ENCODE measurements around the gene ARHGEF19. TPM values are rescaled to one million over a fixed set of nuclear protein-coding genes. Genes with fewer than 3 reads are reported as not detected.

Gene ARHGEF19
- total RNA-seq, 1 donor: 6.5 TPM

DNA sequence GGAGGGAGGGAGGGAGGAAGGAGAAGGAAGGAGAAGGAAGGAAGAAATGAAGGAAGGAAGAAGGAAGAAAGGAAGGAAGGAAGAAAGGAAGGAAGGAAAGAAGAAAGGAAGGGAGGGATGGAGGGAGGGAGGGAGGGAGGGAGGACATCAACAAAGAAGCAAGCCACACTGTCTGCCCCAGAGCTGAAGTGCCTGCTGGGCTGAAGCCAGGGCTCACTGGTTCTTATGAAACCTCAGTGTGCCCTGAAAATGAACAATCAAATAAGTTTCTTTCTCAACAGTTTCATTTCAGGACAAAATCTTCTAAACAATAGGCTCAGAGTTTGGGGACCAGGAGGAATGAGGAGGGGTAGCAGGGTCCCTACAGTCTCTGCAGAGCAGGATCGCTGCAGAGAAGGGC, 21.1 kb downstream of the ARHGEF19 start:
- no peaks in the 10 kb centered on the region for H3K79me2 ChIP-seq (ENCODE audit: insufficient read depth, low read length)
- no peak overlapping the region for H3K4me2 ChIP-seq (ENCODE audit: insufficient read depth, low read length)
- TF ChIP-seq CTCF (IDR thresholded peaks at IDR 0.05; ENCODE audit: extremely low read depth, low read depth, low read length): no peak
- H4K20me1 ChIP-seq (ENCODE audit: insufficient read depth, low read length): no peaks in the 10 kb centered on the region
- no peak overlapping the region for H3K27ac ChIP-seq (ENCODE audit: low read depth, low read length)
- no peaks in the 10 kb centered on the region for H3K27me3 ChIP-seq (ENCODE audit: insufficient read depth, low read length)
- H3K36me3 ChIP-seq (ENCODE audit: insufficient read depth, low read length): no peaks in the 10 kb centered on the region
- no peak for DNase-seq (ENCODE audit: insufficient read length, low spot score, missing footprints)
- H3K4me3 ChIP-seq (ENCODE audit: insufficient read depth, low read length): no peak overlapping the region
- no peak overlapping the region for H2AFZ ChIP-seq (ENCODE audit: low read length)
- no peaks in the 10 kb centered on the region for H3K9me3 ChIP-seq (ENCODE audit: low read depth, low read length)
- H3K4me1 ChIP-seq (ENCODE audit: insufficient read depth, low read length): peaks cover 11% of the 10 kb centered on the region

DNA sequence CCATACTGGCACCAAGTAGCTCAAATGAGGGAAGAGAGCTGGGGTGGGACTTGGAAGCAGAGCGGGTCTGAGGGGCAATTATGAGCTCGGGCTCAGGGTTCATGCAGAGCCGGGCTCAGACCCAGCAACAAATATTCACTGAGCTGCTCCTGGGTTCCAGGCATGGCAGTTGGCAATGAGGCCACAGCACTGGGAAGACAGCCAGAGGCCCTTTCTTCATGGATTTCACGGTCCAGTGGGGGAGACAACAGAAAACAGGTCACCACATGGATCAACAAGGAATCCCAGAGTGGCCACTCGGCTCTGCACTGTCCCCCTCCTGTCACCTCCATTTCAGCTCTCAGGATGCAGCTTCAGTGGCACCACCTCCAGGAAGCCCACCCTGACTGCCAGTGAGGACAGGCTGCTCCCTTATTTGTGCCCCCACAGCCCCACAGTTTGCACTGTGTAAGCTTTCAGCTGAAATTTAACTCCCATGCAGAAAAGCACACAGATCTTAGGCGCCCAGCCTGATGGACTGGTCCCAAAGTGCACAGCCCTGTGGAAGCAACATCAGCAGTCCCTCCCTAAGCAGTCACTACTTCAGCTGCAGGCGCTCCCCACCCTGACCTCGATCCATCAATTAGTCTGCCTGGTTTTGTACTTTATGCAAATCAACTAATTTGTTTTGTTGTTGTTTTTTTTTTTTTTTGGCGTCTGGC, 22.4 kb downstream of the ARHGEF19 start:
- peaks cover 11% of the 10 kb centered on the region for H3K4me1 ChIP-seq (ENCODE audit: insufficient read depth, low read length)
- H3K27ac ChIP-seq (ENCODE audit: low read depth, low read length): no peak overlapping the region
- no peak for DNase-seq (ENCODE audit: insufficient read length, low spot score, missing footprints)
- H3K79me2 ChIP-seq (ENCODE audit: insufficient read depth, low read length): no peaks in the 10 kb centered on the region
- H3K36me3 ChIP-seq (ENCODE audit: insufficient read depth, low read length): no peaks in the 10 kb centered on the region
- no peak overlapping the region for H2AFZ ChIP-seq (ENCODE audit: low read length)
- no peaks in the 10 kb centered on the region for H3K27me3 ChIP-seq (ENCODE audit: insufficient read depth, low read length)
- no peak overlapping the region for H3K4me2 ChIP-seq (ENCODE audit: insufficient read depth, low read length)
- no peaks in the 10 kb centered on the region for H3K9me3 ChIP-seq (ENCODE audit: low read depth, low read length)
- H3K4me3 ChIP-seq (ENCODE audit: insufficient read depth, low read length): no peak overlapping the region
- no peaks in the 10 kb centered on the region for H4K20me1 ChIP-seq (ENCODE audit: insufficient read depth, low read length)
- no peak for TF ChIP-seq CTCF (IDR thresholded peaks at IDR 0.05; ENCODE audit: extremely low read depth, low read depth, low read length)

DNA sequence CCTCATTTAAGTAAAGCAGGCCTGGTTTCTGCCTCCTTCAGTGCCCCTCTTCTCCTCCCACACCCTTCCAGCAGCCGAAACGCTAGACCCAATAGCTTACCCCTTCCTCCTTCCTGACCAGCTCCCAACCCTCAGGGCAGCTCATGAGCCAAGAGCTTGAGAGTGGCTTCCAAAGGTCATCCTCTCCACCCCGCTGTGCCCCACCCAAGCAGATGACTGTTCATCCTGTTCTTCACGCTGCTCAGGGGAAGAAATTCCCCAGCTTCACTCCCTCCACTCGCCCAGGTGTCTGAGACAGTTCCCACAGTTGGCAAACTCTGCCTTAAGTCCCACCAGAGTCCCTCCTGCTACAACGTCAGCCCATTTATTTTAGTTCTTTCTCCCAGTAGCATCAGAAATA, 23.4 kb downstream of the ARHGEF19 start:
- H4K20me1 ChIP-seq (ENCODE audit: insufficient read depth, low read length): no peaks in the 10 kb centered on the region
- no peak overlapping the region for H3K4me3 ChIP-seq (ENCODE audit: insufficient read depth, low read length)
- peak; percentile 43 for DNase-seq (ENCODE audit: insufficient read length, low spot score, missing footprints)
- H3K27ac ChIP-seq (ENCODE audit: low read depth, low read length): no peak overlapping the region
- peak overlapping the region; percentile 33 for H2AFZ ChIP-seq (ENCODE audit: low read length)
- H3K36me3 ChIP-seq (ENCODE audit: insufficient read depth, low read length): no peaks in the 10 kb centered on the region
- no peak overlapping the region for H3K4me2 ChIP-seq (ENCODE audit: insufficient read depth, low read length)
- H3K9me3 ChIP-seq (ENCODE audit: low read depth, low read length): no peaks in the 10 kb centered on the region
- peaks cover 11% of the 10 kb centered on the region for H3K4me1 ChIP-seq (ENCODE audit: insufficient read depth, low read length)
- no peak for TF ChIP-seq CTCF (IDR thresholded peaks at IDR 0.05; ENCODE audit: extremely low read depth, low read depth, low read length)
- no peaks in the 10 kb centered on the region for H3K79me2 ChIP-seq (ENCODE audit: insufficient read depth, low read length)
- H3K27me3 ChIP-seq (ENCODE audit: insufficient read depth, low read length): no peaks in the 10 kb centered on the region

DNA sequence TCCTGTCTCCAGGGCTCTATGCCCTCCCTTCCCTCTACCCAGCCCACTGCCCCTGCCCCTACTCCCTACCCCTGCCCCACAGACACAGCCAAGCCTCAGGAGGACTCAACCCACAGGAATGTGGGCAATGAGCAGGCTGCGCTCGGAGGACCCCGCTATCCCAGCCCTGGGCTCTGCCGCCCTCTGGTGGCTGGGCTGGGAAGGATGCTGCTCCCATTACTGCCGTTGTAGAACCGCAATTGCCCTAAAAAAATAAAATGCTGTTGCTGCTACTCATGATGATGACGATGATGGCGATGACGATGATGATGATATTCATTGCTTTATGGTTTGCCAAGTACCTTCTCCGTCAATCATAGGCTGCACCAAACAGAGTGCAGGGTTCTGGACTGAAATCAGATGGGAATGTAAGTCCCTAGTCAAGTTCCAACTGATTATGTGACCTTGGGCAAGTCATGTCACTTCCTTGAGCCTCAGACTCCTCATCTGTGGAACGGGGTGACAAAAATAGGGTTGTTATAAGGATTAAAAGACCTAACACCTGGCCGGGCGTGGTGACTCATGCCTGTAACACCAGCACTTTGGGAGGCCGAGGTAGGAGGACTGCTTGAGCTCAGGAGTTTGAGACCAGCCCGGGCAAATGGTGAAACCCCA, 24.6 kb downstream of the ARHGEF19 start:
- H3K4me3 ChIP-seq (ENCODE audit: insufficient read depth, low read length): no peak overlapping the region
- DNase-seq (ENCODE audit: insufficient read length, low spot score, missing footprints): peak; percentile 90
- H3K36me3 ChIP-seq (ENCODE audit: insufficient read depth, low read length): no peaks in the 10 kb centered on the region
- H3K4me1 ChIP-seq (ENCODE audit: insufficient read depth, low read length): peaks cover 20% of the 10 kb centered on the region
- TF ChIP-seq CTCF (IDR thresholded peaks at IDR 0.05; ENCODE audit: extremely low read depth, low read depth, low read length): peak; percentile 99
- peak overlapping the region; percentile 40 for H3K27ac ChIP-seq (ENCODE audit: low read depth, low read length)
- no peak overlapping the region for H2AFZ ChIP-seq (ENCODE audit: low read length)
- H4K20me1 ChIP-seq (ENCODE audit: insufficient read depth, low read length): no peaks in the 10 kb centered on the region
- no peaks in the 10 kb centered on the region for H3K9me3 ChIP-seq (ENCODE audit: low read depth, low read length)
- H3K27me3 ChIP-seq (ENCODE audit: insufficient read depth, low read length): no peaks in the 10 kb centered on the region
- peak overlapping the region; percentile 25 for H3K4me2 ChIP-seq (ENCODE audit: insufficient read depth, low read length)
- H3K79me2 ChIP-seq (ENCODE audit: insufficient read depth, low read length): no peaks in the 10 kb centered on the region

Data from osteoblast (primary cell).